HL-60/S4 (cell line): ENCODE data around the gene ATF5.
"Not testable (repeated sequence)": the region's sequence is repeated elsewhere in the genome, so short reads cannot be mapped to it uniquely, and the experiment has no call there.

Experiments used
- in situ Hi-C: fragments of 300-500 bp; cut with MboI; formaldehyde crosslinking; loops from 2 replicates; pipeline ENCODE4 v1.14.3; 2022; ENCODE audit warnings: low sequenced_read_pairs

ATF5 gene

GRCh38 chr19:49921871-49922795 lies 6.9 kb upstream of the ATF5 start:
- in situ Hi-C loops: no loop called here

GRCh38 chr19:49923055-49924003 lies 5.7 kb upstream of the ATF5 start:
- in situ Hi-C loops: no loop called here

- in situ Hi-C loops: no loop called here
Measured at GRCh38 chr19:49924004-49924880, 4.8 kb upstream of the ATF5 start.

GRCh38 chr19:49924881-49925210 lies 4.2 kb upstream of the ATF5 start:
- in situ Hi-C loops: not testable (repeated sequence)

GRCh38 chr19:49925486-49925885 lies 3.5 kb upstream of the ATF5 start:
- in situ Hi-C loops: no loop called here

- in situ Hi-C loops: no loop called here
Measured at GRCh38 chr19:49926515-49926914, 2.5 kb upstream of the ATF5 start.

- in situ Hi-C loops: no loop called here
Measured at GRCh38 chr19:49927526-49928264, 1.3 kb upstream of the ATF5 start.

GRCh38 chr19:49929611-49930482 lies 842 bp downstream of the ATF5 start:
- in situ Hi-C loops: no loop called here

- in situ Hi-C loops: no loop called here
Measured at GRCh38 chr19:49930483-49931011, 1.5 kb downstream of the ATF5 start.

GRCh38 chr19:49931293-49932040 lies 2.5 kb downstream of the ATF5 start:
- in situ Hi-C loops: no loop called here

- in situ Hi-C loops: no loop called here
Measured at GRCh38 chr19:49932041-49932451, 3.0 kb downstream of the ATF5 start.

GRCh38 chr19:49932731-49933131 lies 3.7 kb downstream of the ATF5 start:
- in situ Hi-C loops: no loop called here

GRCh38 chr19:49933643-49934042 lies 4.6 kb downstream of the ATF5 start:
- in situ Hi-C loops: no loop called here

- in situ Hi-C loops: no loop called here
Measured at GRCh38 chr19:49936549-49936948, 7.5 kb downstream of the ATF5 start.

- in situ Hi-C loops: no loop called here
Measured at GRCh38 chr19:49937750-49938381, 8.9 kb downstream of the ATF5 start.

GRCh38 chr19:49938662-49939061 lies 9.7 kb downstream of the ATF5 start:
- in situ Hi-C loops: no loop called here

- in situ Hi-C loops: no loop called here
Measured at GRCh38 chr19:49939721-49940481, 10.9 kb downstream of the ATF5 start.
